ENCODE measurements around the gene HERC2. TPM values are rescaled to one million over a fixed set of nuclear protein-coding genes. Genes with fewer than 3 reads are reported as not detected.
"Not testable (repeated sequence)": the region's sequence is repeated elsewhere in the genome, so short reads cannot be mapped to it uniquely, and the experiment has no call there.

Gene HERC2
- total RNA-seq = 10 to 100 TPM; 36.7 to 42.9 TPM

DNA sequence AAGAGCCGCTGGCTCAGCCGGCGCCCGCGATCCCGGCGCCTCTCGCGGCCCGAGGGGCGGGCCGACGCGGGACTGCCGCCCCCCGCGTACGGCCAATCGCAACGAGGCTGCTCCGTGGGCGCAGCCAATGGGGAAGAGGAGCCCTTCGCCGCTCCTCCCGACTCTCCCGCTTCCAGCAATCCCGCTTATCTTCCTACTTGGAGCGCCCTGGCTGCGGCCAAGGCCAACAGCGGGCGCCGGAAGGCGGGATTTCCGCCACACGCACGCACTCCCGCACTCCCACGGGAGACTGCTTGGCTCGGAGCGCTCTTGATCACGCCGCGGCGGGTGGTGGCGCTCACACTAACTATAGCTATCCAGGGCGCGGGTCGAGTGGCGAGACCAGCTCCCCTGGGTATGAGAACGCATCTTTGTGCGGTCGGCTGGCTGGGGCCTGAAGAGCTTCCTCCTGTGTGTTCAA lies at the start of gene HERC2:
Gene HERC2, minus strand, starts transcription at position 51 of the 460 bp plus-strand sequence. CDS start 746 bp downstream, outside the sequence.
- ATAC-seq (replicated peaks in 1 of 2) = not testable (repeated sequence)

DNA sequence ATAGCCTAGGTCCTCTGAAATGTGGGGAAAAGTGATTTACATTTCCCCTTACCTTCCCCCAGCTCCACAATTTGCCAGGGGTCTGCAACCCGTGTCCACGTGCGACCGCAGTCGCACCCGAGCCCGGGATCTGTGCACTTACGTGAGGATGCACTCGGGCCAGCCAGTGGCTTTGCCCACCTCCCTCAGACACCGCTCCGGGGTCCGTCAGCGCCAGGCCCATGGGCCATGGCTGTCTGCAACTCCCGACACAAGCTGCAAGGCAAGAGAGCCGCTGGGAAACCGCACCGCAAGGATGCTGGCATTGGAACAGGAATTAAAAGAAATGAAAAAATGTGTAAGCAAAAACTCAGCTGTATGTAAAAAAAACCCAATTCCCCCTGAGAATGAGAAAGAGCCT lies 43.5 kb upstream of the HERC2 start:
- H3K27me3 Mint-ChIP-seq (ENCODE audit: low read depth); H3K27ac Mint-ChIP-seq; H3K4me3 Mint-ChIP-seq; ATAC-seq (replicated peaks in 1 of 2); H3K4me1 Mint-ChIP-seq (ENCODE audit: low read depth); DNase-seq; H3K36me3 Mint-ChIP-seq (ENCODE audit: insufficient read depth in 2 of 2); H3K9me3 Mint-ChIP-seq: not testable (repeated sequence)

More for the DNA sequence above, at the start of gene HERC2:
- peak within 1 kb of the TSS; percentile 96 for H3K27ac Mint-ChIP-seq
- H3K4me3 Mint-ChIP-seq = peak within 1 kb of the TSS; percentile 97 to 99
- not testable (repeated sequence) for H3K27me3 Mint-ChIP-seq (ENCODE audit: low read depth); H3K4me1 Mint-ChIP-seq (ENCODE audit: low read depth); H3K36me3 Mint-ChIP-seq (ENCODE audit: insufficient read depth in 2 of 2); DNase-seq; H3K9me3 Mint-ChIP-seq

DNA sequence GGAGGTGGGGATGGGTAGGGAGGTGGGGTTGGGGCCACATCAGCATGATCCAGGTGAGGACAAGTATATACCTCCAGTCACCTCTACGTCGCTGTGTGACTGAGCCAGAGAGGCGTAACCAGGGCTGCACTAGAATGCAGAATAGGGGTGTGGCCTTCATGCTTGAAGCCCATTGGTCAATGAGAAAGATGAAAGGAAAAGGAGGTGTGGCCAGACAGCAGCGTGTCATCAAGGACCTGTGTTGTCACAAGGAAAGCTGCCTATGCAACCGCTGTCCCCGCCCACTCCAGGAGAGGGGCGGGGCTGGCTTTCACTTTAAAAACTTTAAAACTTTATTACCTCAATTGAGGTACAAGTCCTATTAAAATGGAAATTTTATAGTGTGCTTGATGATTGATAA lies 36.0 kb upstream of the HERC2 start, which contains the start of gene GOLGA6L24:
Gene GOLGA6L24, minus strand, starts transcription at position 101 of the 400 bp plus-strand sequence. Its CDS starts 61 bp downstream, at position 40.
- ATAC-seq (replicated peaks in 1 of 2); H3K36me3 Mint-ChIP-seq (ENCODE audit: insufficient read depth in 2 of 2); DNase-seq; H3K27ac Mint-ChIP-seq; H3K4me1 Mint-ChIP-seq (ENCODE audit: low read depth); H3K27me3 Mint-ChIP-seq (ENCODE audit: low read depth); H3K9me3 Mint-ChIP-seq; H3K4me3 Mint-ChIP-seq: not testable (repeated sequence)

- peak overlapping the region; percentile 96 for H3K27ac Mint-ChIP-seq
- not testable (repeated sequence) for H3K27me3 Mint-ChIP-seq (ENCODE audit: low read depth); ATAC-seq (replicated peaks in 1 of 2); H3K4me1 Mint-ChIP-seq (ENCODE audit: low read depth); H3K9me3 Mint-ChIP-seq; H3K36me3 Mint-ChIP-seq (ENCODE audit: insufficient read depth in 2 of 2)
- peak; percentile 15 to 37 for DNase-seq
- peak overlapping the region; percentile 97 to 99 for H3K4me3 Mint-ChIP-seq
Measured at GRCh38 chr15:28321358-28322078, 461 bp downstream of the HERC2 start.

DNA sequence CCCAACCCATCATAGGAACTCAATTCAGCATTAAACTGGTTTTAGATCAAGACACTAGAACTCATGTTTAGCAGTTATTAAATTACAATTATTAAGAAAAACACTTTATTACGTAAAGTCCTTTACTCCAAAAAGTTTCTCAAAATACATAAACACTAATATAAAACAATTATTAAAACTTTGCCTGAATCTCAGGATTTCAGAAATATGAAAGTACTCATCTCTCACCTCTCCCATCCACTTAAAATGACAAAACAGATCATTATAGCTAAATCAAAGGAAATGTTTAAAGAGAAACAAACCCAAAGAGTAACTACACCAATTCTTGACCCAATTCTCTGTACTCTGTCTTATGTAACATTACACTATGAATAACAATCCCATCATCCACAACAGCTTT lies 2.3 kb downstream of the HERC2 start:
- not testable (repeated sequence) for DNase-seq; H3K4me1 Mint-ChIP-seq (ENCODE audit: low read depth); H3K27ac Mint-ChIP-seq; H3K36me3 Mint-ChIP-seq (ENCODE audit: insufficient read depth in 2 of 2); H3K27me3 Mint-ChIP-seq (ENCODE audit: low read depth); H3K9me3 Mint-ChIP-seq; ATAC-seq (replicated peaks in 1 of 2); H3K4me3 Mint-ChIP-seq

GRCh38 chr15:28318828-28319227 lies 3.2 kb downstream of the HERC2 start:
- not testable (repeated sequence) for H3K27me3 Mint-ChIP-seq (ENCODE audit: low read depth); H3K4me3 Mint-ChIP-seq; H3K4me1 Mint-ChIP-seq (ENCODE audit: low read depth); H3K27ac Mint-ChIP-seq; H3K9me3 Mint-ChIP-seq; DNase-seq; ATAC-seq (replicated peaks in 1 of 2)
- peaks cover 2 to 12% of the 10 kb centered on the region in 2 donors for H3K36me3 Mint-ChIP-seq (ENCODE audit: insufficient read depth in 2 of 2)

DNA sequence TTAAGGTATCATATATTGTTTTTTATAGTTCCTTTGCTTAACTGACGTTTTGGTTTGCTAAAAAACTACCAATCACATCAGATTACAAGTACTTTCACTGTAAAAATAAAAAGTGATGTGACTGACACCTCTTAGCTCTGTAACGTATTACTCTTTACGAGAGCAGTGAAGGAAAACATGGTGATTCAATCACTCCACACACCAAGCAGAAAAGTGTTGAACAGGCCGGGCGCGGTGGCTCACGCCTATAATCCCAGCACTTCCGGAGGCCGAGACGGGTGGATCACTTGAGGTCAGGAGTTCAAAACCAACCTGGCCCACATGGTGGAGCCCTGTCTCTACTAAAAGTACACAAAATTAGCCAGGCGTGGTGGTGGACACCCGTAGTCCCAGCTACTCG lies 3.9 kb downstream of the HERC2 start:
- H3K4me3 Mint-ChIP-seq; H3K27me3 Mint-ChIP-seq (ENCODE audit: low read depth); ATAC-seq (replicated peaks in 1 of 2); H3K9me3 Mint-ChIP-seq; H3K4me1 Mint-ChIP-seq (ENCODE audit: low read depth); H3K27ac Mint-ChIP-seq; DNase-seq: not testable (repeated sequence)
- H3K36me3 Mint-ChIP-seq (ENCODE audit: insufficient read depth in 2 of 2) = peaks cover 2 to 15% of the 10 kb centered on the region in 2 donors

DNA sequence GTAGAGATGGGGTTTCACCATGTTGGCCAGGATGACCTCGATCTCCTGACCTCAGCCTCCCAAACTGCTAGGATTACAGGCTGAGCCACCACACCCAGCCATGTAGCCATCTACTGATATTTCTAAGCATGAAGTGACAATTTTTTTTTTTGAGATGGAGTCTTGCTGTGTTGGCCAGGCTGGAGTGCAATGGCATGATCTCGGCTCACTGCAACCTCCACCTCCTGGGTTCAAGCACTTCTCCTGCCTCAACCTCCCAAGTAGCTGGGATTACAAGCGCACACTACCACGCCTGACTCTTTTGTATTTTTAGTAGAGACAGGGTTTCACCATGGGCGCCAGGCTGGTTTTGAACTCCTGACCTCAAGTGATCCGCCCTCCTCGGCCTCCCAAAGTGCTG lies 5.0 kb downstream of the HERC2 start:
- H3K4me3 Mint-ChIP-seq = not testable (repeated sequence)

GRCh38 chr15:28310454-28310853 lies 11.5 kb downstream of the HERC2 start:
- H3K9me3 Mint-ChIP-seq; H3K4me3 Mint-ChIP-seq; H3K27ac Mint-ChIP-seq; H3K4me1 Mint-ChIP-seq (ENCODE audit: low read depth); H3K27me3 Mint-ChIP-seq (ENCODE audit: low read depth); ATAC-seq (replicated peaks in 1 of 2); DNase-seq: not testable (repeated sequence)
- peaks cover 9 to 20% of the 10 kb centered on the region in 2 donors for H3K36me3 Mint-ChIP-seq (ENCODE audit: insufficient read depth in 2 of 2)

More for the DNA sequence above, 5.0 kb downstream of the HERC2 start:
- not testable (repeated sequence) for H3K4me1 Mint-ChIP-seq (ENCODE audit: low read depth); ATAC-seq (replicated peaks in 1 of 2); H3K27me3 Mint-ChIP-seq (ENCODE audit: low read depth); DNase-seq; H3K9me3 Mint-ChIP-seq; H3K27ac Mint-ChIP-seq
- peaks cover 2 to 15% of the 10 kb centered on the region in 2 donors for H3K36me3 Mint-ChIP-seq (ENCODE audit: insufficient read depth in 2 of 2)

- H3K27ac Mint-ChIP-seq; DNase-seq; H3K4me1 Mint-ChIP-seq (ENCODE audit: low read depth); H3K4me3 Mint-ChIP-seq; H3K27me3 Mint-ChIP-seq (ENCODE audit: low read depth); ATAC-seq (replicated peaks in 1 of 2); H3K9me3 Mint-ChIP-seq: not testable (repeated sequence)
- peaks cover 9 to 16% of the 10 kb centered on the region in 2 donors for H3K36me3 Mint-ChIP-seq (ENCODE audit: insufficient read depth in 2 of 2)
Measured at GRCh38 chr15:28308718-28309117, 13.3 kb downstream of the HERC2 start.

- H3K4me1 Mint-ChIP-seq (ENCODE audit: low read depth); H3K27ac Mint-ChIP-seq; H3K27me3 Mint-ChIP-seq (ENCODE audit: low read depth); DNase-seq; H3K4me3 Mint-ChIP-seq; ATAC-seq (replicated peaks in 1 of 2); H3K9me3 Mint-ChIP-seq: not testable (repeated sequence)
- peaks cover 9 to 14% of the 10 kb centered on the region in 2 donors for H3K36me3 Mint-ChIP-seq (ENCODE audit: insufficient read depth in 2 of 2)
Measured at GRCh38 chr15:28305700-28306099, 16.3 kb downstream of the HERC2 start.

DNA sequence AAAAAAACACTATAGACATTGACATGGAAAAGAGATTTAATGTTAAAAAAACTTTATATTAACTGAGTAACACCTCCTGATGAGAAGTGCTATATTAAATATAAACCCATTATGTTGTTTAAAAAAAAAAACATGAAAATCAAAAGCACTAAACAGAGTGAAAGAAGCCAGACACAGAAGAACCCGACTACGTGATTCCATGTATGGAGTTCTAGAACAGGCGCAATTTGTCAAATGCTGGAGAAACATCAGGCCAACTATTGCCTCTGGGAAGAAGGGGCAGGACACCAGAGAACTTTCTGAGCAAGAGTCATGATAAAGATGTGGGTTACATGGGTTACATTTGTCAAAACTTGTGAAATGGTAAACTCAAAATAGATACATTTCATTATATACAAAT lies 24.5 kb downstream of the HERC2 start:
- H3K4me3 Mint-ChIP-seq; H3K4me1 Mint-ChIP-seq (ENCODE audit: low read depth); H3K27ac Mint-ChIP-seq; H3K36me3 Mint-ChIP-seq (ENCODE audit: insufficient read depth in 2 of 2); ATAC-seq (replicated peaks in 1 of 2); H3K27me3 Mint-ChIP-seq (ENCODE audit: low read depth); DNase-seq; H3K9me3 Mint-ChIP-seq: not testable (repeated sequence)

DNA sequence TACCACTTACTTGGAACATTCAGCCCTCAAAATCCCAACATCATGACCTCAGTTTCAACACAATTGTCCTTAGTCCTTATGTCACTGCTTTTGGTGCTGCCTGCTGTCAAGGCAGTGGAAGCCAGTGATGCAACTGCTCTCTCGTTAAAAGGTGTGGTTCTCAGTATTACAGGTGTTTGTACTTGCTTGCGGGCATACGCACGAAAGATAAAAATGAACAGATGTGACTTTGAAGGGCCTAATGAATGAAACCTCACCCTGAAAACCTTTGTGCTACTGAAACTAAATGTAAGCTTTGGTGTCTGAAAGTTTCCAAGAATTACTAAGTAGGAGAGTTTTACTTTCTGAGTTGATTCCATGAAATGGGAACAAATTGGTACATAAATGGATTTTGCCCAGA lies 25.2 kb downstream of the HERC2 start:
- not testable (repeated sequence) for H3K27me3 Mint-ChIP-seq (ENCODE audit: low read depth); H3K27ac Mint-ChIP-seq; DNase-seq; H3K36me3 Mint-ChIP-seq (ENCODE audit: insufficient read depth in 2 of 2); H3K9me3 Mint-ChIP-seq; H3K4me3 Mint-ChIP-seq; H3K4me1 Mint-ChIP-seq (ENCODE audit: low read depth)
- peak in 1 of 2 donors; percentile 53 for ATAC-seq (replicated peaks in 1 of 2)

Measured in activated T-cell treated with anti-CD3 and anti-CD28 coated beads, Interleukin-2, amount 50 U/mL, for 72 hours (primary cell).